HCT116 (cell line): ENCODE data around the gene TBC1D21. TPM values are rescaled to one million over a fixed set of nuclear protein-coding genes. Genes with fewer than 3 reads are reported as not detected.

Source experiments
- ATAC-seq: fragments of 200-7000 bp; cut with Tn5 transposase; 2 replicates; pipeline ENCODE4 v1.9.1; 2020; ENCODE audit warnings: mild to moderate bottlenecking, moderate library complexity
- BruUV-seq: library from RNA; stranded (reverse); fragments of 400-500 nt; replicated peaks from 2 replicates; lab custom pipeline; 2021; lab: Mats Ljungman, UMichigan
- CTCF ChIA-PET: fragments of 300-600 bp; sonication (Branson Sonifier 250); formaldehyde crosslinking; loops from one replicate; lab custom pipeline; 2021; ENCODE audit warnings: antibody characterized with exemption; lab: Charles Lee
- POLR2A ChIA-PET: fragments of 300-600, 350-600 bp; sonication (Branson Sonifier 250); formaldehyde crosslinking; loops from one replicate; lab custom pipeline; 2021; ENCODE audit warnings: antibody characterized with exemption; lab: Charles Lee
- RAD21 ChIA-PET, 2 experiments: fragments of 300-600 bp; sonication (Branson Sonifier 250); formaldehyde crosslinking; loops; one replicate each; lab custom pipeline; 2023; ENCODE audit warnings: low total read pairs in 2 of 2; ENCODE audit not compliant: uncharacterized antibody in 2 of 2, unreplicated experiment in 2 of 2, low non-redundant PET in 1 of 2; lab: Charles Lee
- DNase-seq: peaks from one replicate; pipeline ENCODE4 v3.0.0-alpha.2; 2010; ENCODE audit warnings: low read depth, low spot score
- H2AFZ ChIP-seq: fragments of 200-600 bp; shearing (Covaris generic), sonication (generic); 2 replicates; pipeline ENCODE4 v1.6.1; 2017; ENCODE audit warnings: low read depth, mixed run types, mixed read lengths, antibody characterized with exemption, low read length; ENCODE audit not compliant: poor library complexity, severe bottlenecking
- H3K27ac ChIP-seq: 2 replicates; pipeline ENCODE4 v1.5.1; 2012; ENCODE audit warnings: low read depth, low read length
- H3K27me3 ChIP-seq: fragments of 200-600 bp; sonication (generic); 2 replicates; pipeline ENCODE4 v1.6.1; 2016; ENCODE audit warnings: mixed run types, low read length, mixed read lengths; ENCODE audit not compliant: insufficient read depth
- H3K36me3 ChIP-seq, 2 experiments: fragments of 200-500 bp in 1 of 2; fragments of 200-600 bp in 1 of 2; sonication (Bioruptor generic) in 1 of 2; sonication (generic) in 1 of 2; 2 replicates each; pipeline versions ENCODE4 v1.5.1 to v1.6.1; 2014 to 2016; ENCODE audit warnings: low read length in 2 of 2, inconsistent platforms in 1 of 2, mixed read lengths in 1 of 2, mixed run types in 1 of 2; ENCODE audit not compliant: insufficient read depth in 2 of 2, control insufficient read depth in 1 of 2
- H3K4me1 ChIP-seq, 2 experiments: fragments of 200-600 bp in 1 of 2; sonication (generic) in 1 of 2; 2 replicates each; pipeline versions ENCODE4 v1.5.1 to v1.6.1; 2012 to 2017; ENCODE audit warnings: low read length in 2 of 2, inconsistent platforms in 1 of 2, mild to moderate bottlenecking in 1 of 2, mixed read lengths in 1 of 2, mixed run types in 1 of 2, moderate library complexity in 1 of 2; ENCODE audit not compliant: insufficient read depth in 2 of 2, control insufficient read depth in 1 of 2
- H3K4me2 ChIP-seq: fragments of 200-600 bp; sonication (generic); 2 replicates; pipeline ENCODE4 v1.6.1; 2017; ENCODE audit warnings: mixed run types, low read length, mixed read lengths
- H3K4me3 ChIP-seq, 2 experiments: fragments of 200-600 bp in 1 of 2; sonication (generic) in 1 of 2; replicated peaks in 1 of 2; 2 replicates each; pipeline ENCODE4 v1.5.1; 2011 to 2016; ENCODE audit warnings: low read length in 2 of 2, control low read depth in 1 of 2, low read depth in 1 of 2, mild to moderate bottlenecking in 1 of 2, mixed read lengths in 1 of 2, mixed run types in 1 of 2
- H3K79me2 ChIP-seq: fragments of 200-600 bp; sonication (generic); 2 replicates; pipeline ENCODE4 v1.6.1; 2017; ENCODE audit warnings: mild to moderate bottlenecking, mixed run types, low read length, moderate library complexity, mixed read lengths; ENCODE audit not compliant: insufficient read depth
- H3K9ac ChIP-seq: fragments of 200-600 bp; sonication (generic); 2 replicates; pipeline ENCODE4 v1.6.1; 2016; ENCODE audit warnings: low read length, mixed read lengths
- H3K9me2 ChIP-seq: fragments of 200-600 bp; sonication (generic), shearing (Covaris generic); 2 replicates; pipeline ENCODE4 v1.6.1; 2017; ENCODE audit warnings: mixed run types, mild to moderate bottlenecking, moderate library complexity; ENCODE audit not compliant: insufficient read depth
- H3K9me3 ChIP-seq, 2 experiments: fragments of 200-500 bp in 1 of 2; fragments of 200-600 bp in 1 of 2; sonication (Bioruptor generic) in 1 of 2; sonication (generic) in 1 of 2; 2 replicates each; pipeline ENCODE4 v1.6.1; 2014 to 2017; ENCODE audit warnings: low read length in 2 of 2, mixed read lengths in 2 of 2, inconsistent platforms in 1 of 2, low read depth in 1 of 2, mild to moderate bottlenecking in 1 of 2, mixed run types in 1 of 2, moderate library complexity in 1 of 2; ENCODE audit not compliant: control insufficient read depth in 1 of 2, insufficient read depth in 1 of 2
- H4K20me1 ChIP-seq: fragments of 200-600 bp; sonication (generic), shearing (Covaris generic); 2 replicates; pipeline ENCODE4 v1.6.1; 2017; ENCODE audit warnings: mixed run types, mild to moderate bottlenecking, moderate library complexity; ENCODE audit not compliant: insufficient read depth
- ATF3 ChIP-seq: IDR thresholded peaks from 2 replicates; pipeline ENCODE4 v1.6.1; 2012
- CBX3 ChIP-seq: IDR thresholded peaks from 2 replicates; pipeline ENCODE4 v1.6.1; 2012; ENCODE audit warnings: low read depth
- CEBPB ChIP-seq: IDR thresholded peaks from 2 replicates; pipeline ENCODE4 v1.6.1; 2012; ENCODE audit warnings: low read depth
- CTCF ChIP-seq, 3 experiments: fragments of 200-600 bp in 1 of 3; sonication (generic) in 1 of 3; IDR thresholded peaks in 2 of 3; conservative IDR thresholded peaks in 1 of 3; 2 replicates each; pipeline ENCODE4 v1.5.1; 2012 to 2017; ENCODE audit warnings: low read depth in 2 of 3, low read length in 2 of 3, antibody characterized with exemption in 1 of 3, borderline replicate concordance in 1 of 3, control low read depth in 1 of 3, mild to moderate bottlenecking in 1 of 3, mixed read lengths in 1 of 3, mixed run types in 1 of 3, moderate library complexity in 1 of 3; ENCODE audit not compliant: insufficient read depth in 1 of 3
- EZH2phosphoT487 ChIP-seq: fragments of 200-600 bp; IDR thresholded peaks from 2 replicates; pipeline ENCODE4 v1.6.1; 2018; ENCODE audit warnings: antibody characterized with exemption, borderline replicate concordance
- JUND ChIP-seq: IDR thresholded peaks from 2 replicates; pipeline ENCODE4 v1.6.1; 2012
- POLR2A ChIP-seq: IDR thresholded peaks from 2 replicates; pipeline ENCODE4 v1.7.0; 2011; ENCODE audit warnings: borderline replicate concordance; ENCODE audit not compliant: insufficient read depth, insufficient read length; ENCODE audit errors: extremely low read depth
- RAD21 ChIP-seq: IDR thresholded peaks from 2 replicates; pipeline ENCODE4 v1.6.1; 2012; ENCODE audit warnings: low read depth, mild to moderate bottlenecking
- REST ChIP-seq: IDR thresholded peaks from 2 replicates; pipeline ENCODE4 v1.6.1; 2012; ENCODE audit warnings: low read depth
- SP1 ChIP-seq: IDR thresholded peaks from 2 replicates; pipeline ENCODE4 v1.6.1; 2012; ENCODE audit warnings: low read depth
- SRF ChIP-seq: IDR thresholded peaks from 2 replicates; pipeline ENCODE4 v1.6.1; 2012; ENCODE audit warnings: low read depth
- TCF7L2 ChIP-seq: IDR thresholded peaks from 2 replicates; pipeline ENCODE4 v1.7.0; 2011; ENCODE audit warnings: borderline replicate concordance, inconsistent platforms; ENCODE audit not compliant: insufficient read depth, insufficient read length; ENCODE audit errors: extremely low read depth
- YY1 ChIP-seq: IDR thresholded peaks from 2 replicates; pipeline ENCODE4 v1.6.1; 2011; ENCODE audit warnings: low read length, low read depth, moderate library complexity, mild to moderate bottlenecking; ENCODE audit not compliant: insufficient replicate concordance; ENCODE audit errors: extremely low read depth
- ZFX ChIP-seq: fragments of 450-650 bp; IDR thresholded peaks from 2 replicates; pipeline ENCODE4 v1.6.1; 2017
- intact Hi-C: fragments of 100-400 bp; cut with micrococcal nuclease; formaldehyde crosslinking; loops from 2 replicates; pipeline ENCODE4 v1.10.0; 2022
- total RNA-seq: library from RNA; stranded (reverse); gene quantifications from one replicate; pipeline ENCODE4 v1.2.1, GENCODE V29; 2021; ENCODE audit not compliant: unreplicated experiment

TBC1D21 gene
- total RNA-seq, 1 experiment from 2014 or later, result not detected

GRCh38 chr15:73841756-73842725 is 31.3 kb upstream of the TBC1D21 start (continued):
- TF ChIP-seq REST (no peak), RAD21 (no peak), ATF3 (no peak), CBX3 (no peak), CEBPB (no peak), SRF (no peak)

GRCh38 chr15:73843787-73844186 is 29.6 kb upstream of the TBC1D21 start:
- no peaks in the 10 kb centered on the region for H3K79me2 ChIP-seq
- H4K20me1 ChIP-seq, result no peaks in the 10 kb centered on the region
- H3K4me1 ChIP-seq, result no peaks in the 10 kb centered on the region
- no peak overlapping the region for H2AFZ ChIP-seq
- H3K27me3 ChIP-seq, result peaks cover 81% of the 10 kb centered on the region
- ChIA-PET RAD21 (no interaction called here), POLR2A (no interaction called here), CTCF (no interaction called here)
- intact Hi-C loops, result no loop called here
- no peak overlapping the region for H3K9ac ChIP-seq
- ATAC-seq (no peak), DNase-seq (no peak)
- H3K4me3 ChIP-seq, result no peak overlapping the region
- BruUV-seq, result no TSS peak
- H3K27ac ChIP-seq, result no peak overlapping the region
- no peak overlapping the region for H3K4me2 ChIP-seq
- no peaks in the 10 kb centered on the region for H3K9me3 ChIP-seq
- no peaks in the 10 kb centered on the region for H3K36me3 ChIP-seq
- H3K9me2 ChIP-seq, result no peaks in the 10 kb centered on the region
- no peak for TF ChIP-seq CTCF (IDR thresholded peaks at IDR 0.05 in 2 of 3, conservative IDR thresholded peaks at IDR 0.05 in 1 of 3; ENCODE audit: borderline replicate concordance in 1 of 3, insufficient read depth in 1 of 3, low read depth in 2 of 3, low read length in 2 of 3)
- TF ChIP-seq YY1, result no peak
- no peak for TF ChIP-seq REST
- TF ChIP-seq CBX3, result no peak
- no peak for TF ChIP-seq EZH2phosphoT487
- TF ChIP-seq ZFX, result no peak
- TF ChIP-seq POLR2A, result no peak
- no peak for TF ChIP-seq JUND
- TF ChIP-seq TCF7L2, result no peak
- no peak for TF ChIP-seq SP1
